HG02970 (cell line): ENCODE results near the gene DAW1.

Source experiments
- ATAC-seq: cut with Tn5 transposase; IDR thresholded peaks from one replicate; pipeline ENCODE4 v1.9.1; 2021; ENCODE audit warnings: mild to moderate bottlenecking, moderate library complexity, moderate number of reproducible peaks; ENCODE audit not compliant: unreplicated experiment, low FRiP score

The DAW1 gene

DNA sequence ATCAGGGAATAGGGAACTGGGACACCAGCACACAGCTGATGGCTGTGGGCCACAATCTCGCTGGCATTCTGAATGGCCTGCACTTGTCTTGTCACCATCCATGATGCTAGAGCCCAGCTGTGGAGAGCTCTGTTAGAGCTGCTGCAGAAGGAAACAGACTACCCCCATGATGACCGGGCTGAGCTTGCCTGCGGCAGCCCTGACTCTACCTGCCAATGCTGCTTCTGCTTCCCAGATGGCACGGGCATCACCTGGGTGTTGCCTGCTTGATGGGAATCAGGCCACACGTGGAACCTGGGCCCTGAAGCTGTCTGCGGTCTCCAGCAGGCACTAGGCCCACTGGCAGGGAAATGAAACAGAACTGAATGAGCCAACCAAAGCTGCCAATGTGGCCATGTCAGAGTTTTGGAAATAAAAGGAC is 11.2 kb upstream of the DAW1 start:
- no peak for ATAC-seq

DNA sequence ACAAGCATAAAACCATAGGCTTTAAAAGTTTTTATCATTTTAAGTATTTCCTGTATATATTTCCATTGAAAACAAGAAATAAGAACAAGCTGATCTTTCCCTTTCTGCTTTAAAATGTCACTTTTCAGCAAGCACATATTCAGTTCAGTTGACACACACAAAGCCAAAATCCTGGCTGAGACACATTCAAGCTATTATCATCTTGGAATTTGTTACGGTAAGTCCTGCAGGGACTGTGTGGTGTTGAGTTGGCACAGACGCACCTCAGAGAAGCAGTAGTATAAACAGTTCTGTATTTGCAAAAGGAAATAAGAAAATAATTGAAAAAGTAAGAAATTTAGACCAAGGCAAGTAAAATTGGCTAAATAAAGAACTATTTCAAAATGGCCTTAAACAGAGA is 10.4 kb upstream of the DAW1 start:
- ATAC-seq = no peak

DNA sequence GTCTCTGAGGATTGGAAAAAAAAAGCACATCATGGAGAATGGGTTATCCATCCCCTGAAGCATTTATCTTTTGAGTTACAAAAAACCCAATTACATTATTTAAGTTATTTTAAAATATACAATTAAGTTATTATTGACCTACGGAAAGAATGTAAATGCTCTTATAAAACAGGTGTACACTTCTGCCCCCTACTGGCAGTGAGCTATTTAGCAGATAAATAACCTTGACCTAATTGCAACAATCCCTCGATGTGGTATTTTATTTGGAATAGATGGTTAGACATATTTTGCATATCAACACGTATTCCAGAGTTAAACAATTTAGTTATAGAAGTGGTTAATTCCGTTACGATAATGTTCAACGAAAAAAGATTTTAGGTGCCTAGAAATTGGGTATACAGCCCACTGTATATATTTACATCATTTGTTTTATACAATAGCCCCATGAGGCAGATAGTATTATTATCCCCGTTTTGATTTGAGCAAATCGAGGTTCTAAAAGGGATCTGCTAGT is 9.1 kb upstream of the DAW1 start:
- no peak for ATAC-seq

DNA sequence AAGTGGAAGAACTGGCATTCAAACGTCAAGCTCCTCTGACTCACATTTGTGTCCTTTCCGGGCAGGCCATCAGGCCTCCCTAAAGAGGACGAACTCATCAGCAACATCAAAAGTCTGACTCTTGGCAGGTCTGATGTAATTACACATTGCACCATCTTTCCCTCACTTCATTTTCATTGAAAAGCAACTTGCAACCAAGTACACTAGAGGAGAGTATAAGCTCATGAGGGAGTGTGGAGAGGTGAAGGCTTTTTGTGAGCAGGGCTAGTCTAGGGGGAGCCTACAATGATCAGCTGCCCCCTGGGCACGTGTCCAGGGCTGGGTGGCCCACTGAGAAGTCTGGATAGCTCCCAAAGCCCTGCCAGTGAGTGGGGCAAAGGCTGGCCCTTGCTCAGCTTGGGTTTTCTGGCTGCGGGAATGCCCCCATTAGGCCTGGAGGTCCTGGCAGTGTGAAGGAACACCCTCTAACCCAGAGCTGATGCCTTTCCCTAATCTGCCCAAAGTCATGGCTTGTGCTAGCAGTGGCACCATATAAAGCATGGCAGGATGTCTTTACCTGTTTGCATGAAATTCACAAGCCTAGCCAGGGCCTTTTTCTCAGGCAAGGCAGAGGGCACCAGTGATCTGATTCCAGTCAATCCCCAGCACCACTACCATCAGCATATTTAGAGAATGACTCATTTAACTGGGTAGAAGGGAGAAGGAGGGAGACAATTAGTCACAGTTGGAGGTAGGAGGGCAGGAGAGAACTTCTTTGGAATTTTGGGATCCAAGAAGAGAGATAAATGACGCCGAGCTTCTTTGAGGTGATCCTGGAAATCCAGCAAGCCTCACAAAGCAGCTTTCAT is 8.5 kb upstream of the DAW1 start:
- no peak for ATAC-seq

DNA sequence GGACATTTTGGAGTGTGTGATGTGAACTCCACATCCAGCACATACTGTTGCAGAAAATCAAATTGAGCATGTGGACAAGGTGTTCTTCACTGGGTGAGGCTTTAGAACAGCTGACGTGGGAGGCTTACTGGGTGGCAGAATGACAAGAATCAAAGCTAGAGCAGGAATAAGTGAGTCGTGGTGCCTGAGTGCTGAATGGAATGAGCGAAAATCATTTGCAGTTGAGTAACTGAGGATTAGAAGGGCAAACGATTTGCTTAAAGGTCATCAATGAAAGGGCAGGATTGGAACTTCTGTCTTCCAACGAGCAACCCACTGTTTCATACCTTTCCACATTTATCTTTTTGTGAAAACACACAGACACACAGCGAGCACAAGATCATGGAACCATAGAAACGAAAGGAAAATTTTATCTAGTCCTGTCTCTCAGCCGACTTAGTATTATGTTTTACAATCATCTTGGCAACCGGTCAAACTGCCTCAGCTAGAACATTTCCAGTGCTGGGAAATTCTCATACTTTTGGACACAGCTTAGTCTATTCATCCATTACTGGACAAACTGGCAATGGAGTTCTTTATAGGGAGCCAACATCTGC is 7.2 kb upstream of the DAW1 start:
- no peak for ATAC-seq

DNA sequence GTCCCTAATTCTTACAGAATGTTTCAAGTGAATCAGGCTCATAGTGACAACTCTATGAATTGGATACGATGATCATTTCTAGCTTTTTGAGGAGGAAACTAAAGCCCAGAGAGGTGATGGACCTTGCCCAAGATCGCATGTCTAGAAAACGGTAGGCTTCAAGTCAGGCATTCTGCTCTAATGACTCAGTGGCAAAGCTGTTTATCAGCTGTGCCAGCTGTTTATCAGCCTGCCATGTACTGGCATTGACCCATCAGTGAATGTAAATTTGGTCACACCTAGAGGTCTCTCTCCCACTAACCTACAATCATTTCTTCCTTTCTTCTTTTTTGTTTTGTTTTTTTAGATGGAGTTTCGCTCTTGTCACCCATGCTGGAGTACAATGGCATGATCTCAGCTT is 6.1 kb upstream of the DAW1 start:
- ATAC-seq = no peak

DNA sequence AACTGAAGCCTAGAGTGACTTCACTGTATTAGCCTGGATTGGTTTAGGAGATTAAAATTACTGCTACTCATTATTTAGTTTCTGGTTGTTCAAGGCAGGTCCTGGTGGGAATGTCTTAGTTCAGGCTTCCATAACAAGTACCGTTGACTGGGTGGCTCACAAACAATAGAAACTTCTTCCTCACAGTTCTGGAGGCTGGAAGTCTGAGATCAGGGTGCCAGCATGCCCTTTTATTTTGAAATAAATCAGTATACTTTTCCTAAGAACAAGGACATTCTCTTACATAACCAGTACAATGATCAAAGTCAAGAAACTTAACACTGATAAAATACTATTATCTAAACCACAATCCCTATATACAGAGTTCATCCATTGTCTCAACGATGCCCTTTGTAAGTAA is 4.0 kb upstream of the DAW1 start:
- no peak for ATAC-seq

DNA sequence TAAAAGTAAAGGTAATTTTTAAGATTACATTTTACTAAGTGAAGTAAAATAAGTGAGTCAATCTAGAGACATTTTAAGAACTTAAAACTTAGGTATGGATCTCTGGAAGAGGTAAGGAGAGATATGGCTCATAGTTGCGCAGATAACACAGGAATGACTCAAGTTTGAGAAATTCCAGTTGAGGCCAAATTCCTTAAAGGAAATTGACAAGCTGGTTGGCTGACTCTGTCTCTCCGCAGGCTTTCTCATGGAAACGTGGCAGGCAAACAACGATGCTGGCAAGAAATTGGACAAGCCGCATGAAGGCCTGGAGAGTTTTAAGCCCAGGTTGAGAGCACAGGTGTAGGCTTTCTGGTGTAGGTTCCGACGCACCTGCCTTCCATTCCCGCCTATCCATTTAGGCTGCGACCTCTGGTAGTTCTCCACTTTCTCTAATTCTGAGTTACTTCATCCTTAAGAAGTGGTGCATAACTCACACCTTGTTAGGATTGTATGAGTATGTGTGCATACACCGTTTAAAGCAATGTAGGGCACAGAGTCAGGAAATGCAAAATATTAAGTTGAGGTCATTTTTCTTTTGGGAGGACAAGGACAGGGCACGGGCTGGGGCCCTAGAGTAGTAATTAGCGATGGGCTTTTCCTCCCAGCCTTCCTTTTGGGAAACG is 589 bp upstream of the DAW1 start:
- no peak for ATAC-seq

DNA sequence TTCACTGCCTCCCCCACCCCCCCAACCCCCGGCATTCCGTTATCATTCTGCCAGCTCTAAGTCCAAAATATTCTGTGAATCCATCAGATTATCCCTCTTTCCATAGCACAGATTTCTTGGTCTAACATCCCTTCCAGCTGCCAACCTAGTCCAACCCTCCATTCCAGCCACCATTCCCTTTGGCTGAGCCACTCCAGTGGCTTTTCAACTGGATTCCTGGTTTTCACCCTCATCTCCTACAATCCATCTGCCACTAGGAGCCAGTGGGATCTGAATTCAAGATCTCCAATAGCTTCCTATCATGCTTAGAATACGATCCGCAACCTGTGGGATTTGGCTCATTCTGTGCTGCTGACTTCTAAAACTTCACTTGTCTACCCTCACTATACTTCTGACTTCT is 1.2 kb downstream of the DAW1 start:
- ATAC-seq = no peak

DNA sequence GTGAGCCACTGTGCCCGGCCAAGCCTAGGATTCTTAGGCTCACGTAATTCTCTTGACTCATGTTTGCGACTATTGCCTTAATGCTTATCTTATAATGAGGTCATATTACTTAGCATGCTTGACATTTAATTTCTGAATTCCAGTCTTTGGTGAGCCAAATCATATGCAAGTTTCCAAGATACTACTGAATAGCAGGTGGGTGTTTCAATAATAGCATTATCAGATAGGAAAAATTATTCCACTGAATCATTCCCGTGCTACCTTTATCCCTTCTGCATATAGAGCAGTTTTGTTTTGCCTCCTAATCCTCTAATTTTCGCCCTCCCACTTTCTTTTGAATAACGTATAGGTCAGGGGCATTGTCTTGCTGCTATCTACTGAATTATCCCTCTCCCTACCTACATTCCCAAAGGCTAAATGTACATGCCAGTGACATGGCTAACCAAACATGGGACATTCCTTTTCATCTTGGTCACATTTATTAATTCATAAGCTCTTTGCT is 4.9 kb downstream of the DAW1 start:
- no peak for ATAC-seq

DNA sequence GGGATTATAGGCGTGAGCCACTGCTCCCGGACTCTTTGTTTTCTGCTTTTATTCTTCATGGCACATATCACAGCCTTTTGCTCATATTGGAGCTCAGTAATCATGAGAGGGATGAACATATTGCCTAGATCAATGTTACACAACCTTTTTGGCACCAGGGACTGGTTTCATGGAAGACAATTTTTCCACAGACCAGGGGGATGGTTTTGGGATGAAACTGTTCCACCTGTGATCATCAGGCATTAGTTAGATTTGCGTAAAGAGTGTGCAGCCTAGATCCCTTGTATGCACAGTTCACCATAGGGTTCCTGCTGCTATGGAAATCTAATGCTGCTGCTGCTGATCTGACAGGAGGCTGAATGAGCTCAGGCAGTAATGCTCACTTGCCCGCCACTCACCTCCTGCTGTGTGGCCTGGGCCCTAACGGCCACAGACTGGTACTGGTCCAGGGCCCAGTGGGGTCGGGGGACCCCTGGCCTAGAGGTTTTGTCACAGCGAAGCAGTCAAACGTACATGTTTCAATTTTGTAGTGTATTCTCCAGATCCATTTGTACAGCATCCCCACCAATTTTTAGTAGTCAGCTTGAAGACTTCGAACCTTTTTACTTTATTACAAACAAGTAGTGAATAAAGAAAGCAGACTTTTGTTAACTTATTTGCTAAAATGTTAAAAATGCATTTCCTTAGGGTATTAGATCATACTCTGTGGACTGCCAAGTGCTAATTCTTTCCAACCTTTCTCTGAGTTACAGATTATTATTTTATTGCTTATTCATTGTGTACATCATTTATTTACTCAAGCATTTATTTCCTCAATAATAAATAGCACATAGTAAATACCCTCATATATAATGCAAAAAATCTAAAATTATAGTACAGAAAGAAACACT is 6.2 kb downstream of the DAW1 start:
- ATAC-seq = no peak

DNA sequence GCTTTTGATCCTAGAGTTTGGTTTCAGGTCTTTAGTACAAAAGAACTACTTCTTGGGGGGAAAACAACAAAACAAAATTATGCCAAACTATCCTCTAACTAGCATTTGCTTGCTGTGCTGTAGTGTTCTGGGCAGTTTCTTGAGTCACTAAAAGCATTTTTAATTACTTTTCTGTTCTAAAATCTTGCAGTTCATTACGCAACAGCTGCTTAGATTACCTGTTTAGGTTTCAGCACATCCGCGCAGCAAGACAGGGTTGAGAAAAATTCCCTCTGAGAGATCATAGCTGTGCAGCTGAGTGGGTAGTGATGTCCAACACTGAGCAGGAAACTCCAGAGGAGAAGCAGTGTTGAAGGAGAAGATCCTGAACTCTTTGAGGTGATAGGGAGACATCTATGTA is 9.0 kb downstream of the DAW1 start:
- ATAC-seq = no peak

DNA sequence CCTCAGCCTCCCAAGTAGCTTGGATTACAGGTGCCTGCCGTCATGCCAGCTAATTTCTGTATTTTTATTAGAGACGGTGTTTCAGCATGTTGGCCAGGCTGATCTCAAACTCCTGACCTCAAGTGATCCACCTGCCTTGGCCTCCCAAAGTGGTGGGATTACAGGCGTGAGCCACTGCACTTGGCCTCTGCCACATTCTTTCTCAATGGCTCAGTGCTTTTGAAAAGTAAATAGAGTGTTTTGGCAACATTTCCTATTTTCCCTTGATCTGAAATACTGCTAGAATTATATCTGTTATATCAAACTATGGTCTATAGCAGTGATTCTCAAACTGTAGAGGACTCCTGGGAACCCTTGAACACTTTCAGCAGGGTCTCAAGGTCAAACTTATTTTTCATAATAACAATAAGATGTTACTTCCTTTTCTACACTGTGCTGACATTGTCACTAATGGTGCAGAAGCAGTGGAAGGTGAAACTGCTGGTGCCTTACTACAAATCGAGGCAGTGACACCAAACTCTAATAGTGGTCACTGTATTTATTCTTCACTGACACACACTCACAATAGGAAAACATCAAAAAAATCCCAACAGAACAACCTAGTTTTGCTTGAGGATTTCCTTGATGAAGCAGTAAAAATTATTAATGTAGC is 10.6 kb downstream of the DAW1 start:
- ATAC-seq = peak; percentile 50

DNA sequence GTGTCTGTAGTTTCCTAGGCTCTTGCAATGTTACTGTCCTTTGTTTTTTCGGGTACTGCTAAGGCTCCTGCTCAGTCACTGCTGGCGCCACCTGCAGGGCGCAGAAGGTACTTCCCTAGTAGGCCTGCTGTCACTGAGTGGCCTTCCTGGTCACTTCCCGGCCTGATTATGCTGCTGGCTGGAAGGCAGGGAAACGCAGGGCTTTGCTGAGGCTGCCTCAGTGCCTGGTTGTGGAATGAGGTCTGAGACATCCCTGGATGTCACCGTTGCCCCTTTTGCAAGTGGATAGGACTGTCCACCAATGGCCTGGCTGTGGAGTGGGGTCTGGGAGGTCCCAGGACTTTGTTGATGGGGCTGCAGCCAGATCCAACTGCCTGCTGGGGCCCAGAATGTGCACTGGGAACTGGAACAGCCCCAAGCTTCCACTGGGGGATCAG is 13.1 kb downstream of the DAW1 start:
- ATAC-seq = peak; percentile 81

DNA sequence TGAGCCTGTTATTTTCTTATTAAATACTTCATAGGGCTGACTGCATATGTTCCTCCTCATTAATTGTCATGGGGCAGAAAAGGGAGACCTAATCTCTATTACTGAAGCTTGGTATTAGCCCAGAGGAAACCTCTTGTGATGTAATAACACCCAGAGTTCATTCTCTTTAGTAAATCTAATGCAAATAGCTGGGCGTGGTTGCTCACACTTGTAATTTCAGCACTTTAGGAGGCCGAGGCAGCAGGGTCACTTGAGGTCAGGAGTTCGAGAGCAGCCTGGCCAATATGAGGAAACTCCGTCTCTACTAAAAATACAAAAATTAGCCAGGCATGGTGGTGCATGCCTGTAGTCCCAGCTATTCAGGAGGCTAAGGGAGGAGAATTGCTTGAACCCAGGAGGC is 14.7 kb downstream of the DAW1 start:
- no peak for ATAC-seq

DNA sequence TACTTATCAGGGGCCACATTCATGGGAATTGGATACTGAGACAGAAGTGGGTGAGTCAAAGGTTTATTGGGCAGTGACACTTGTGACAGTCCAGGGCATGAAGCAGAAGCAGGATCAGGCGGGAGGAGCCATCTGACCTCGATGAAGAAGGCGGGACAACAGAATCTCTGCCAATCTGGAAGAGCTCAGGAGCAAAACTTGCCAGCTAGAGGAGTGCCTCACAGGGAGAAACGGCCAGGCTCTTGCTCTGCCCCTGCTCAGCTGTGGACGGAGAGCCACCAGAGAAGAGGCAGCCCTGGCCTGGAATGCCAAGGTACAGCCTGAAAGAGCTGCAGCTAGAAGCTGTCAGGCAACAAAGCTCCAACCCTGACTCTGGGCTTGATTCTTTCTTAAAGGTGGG is 16.9 kb downstream of the DAW1 start:
- ATAC-seq = no peak

DNA sequence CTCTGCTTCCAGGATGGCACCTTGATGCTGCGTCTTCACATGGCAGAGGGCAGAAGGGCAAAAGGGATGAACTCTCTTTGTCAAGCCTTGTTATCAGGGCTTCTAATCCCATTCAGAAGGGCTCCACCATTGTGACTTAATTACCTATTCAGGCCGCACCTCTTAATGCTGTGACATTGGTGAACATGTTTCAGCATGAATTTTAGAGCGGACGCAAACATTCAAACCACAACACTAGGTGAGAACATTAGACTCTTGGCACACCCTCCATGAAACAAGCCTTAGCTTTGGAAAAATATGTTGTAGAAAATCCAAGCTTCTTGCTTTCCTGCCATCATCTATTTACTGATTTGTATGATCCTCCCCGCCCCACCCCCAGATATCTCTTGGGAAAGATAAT is 17.9 kb downstream of the DAW1 start:
- no peak for ATAC-seq

DNA sequence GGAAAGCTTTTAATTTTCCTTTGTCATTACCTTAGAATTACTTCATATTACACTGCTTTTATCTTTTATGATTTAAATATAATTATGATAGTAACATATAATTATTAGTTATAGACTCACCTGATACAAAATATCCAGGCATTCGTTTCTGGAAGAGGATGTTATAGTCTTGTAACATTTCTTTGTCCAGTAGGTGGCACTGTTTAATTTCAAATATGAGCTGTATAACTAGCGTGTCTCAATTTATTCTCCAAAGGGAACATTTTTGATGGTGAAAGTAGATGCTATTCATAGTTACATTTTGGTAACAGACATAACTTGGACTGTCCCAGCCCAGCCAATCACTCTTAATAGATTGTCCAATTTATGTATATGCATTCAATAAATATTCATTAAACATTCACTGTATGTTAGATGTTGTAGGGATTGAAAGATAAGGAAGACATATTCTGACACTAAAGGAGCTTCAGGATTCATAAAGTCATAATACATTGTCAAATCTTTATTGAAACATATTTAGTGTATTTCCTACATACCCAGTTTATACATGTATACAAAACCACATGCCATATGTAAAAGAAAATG is 19.2 kb downstream of the DAW1 start:
- no peak for ATAC-seq

DNA sequence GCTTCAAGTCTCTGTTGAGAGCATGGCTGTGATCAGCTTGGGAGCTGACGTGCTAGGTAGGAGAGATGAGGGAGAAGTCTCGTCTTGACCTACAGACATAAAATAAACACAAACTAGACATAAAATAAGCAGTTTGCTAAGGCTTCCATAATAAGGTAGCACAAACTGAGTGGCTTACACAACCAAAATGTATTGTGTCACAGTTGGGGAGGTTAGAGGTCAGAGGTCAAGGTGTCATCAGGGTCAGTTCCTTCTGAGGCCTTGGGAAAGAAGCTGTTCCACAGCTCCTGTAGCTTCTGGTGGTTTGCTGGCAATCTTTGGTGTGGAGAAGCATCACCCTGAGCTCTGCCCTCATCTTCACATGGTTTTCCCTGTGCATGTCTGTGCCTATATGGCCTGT is 20.2 kb downstream of the DAW1 start:
- no peak for ATAC-seq
